ENCODE results near the gene RAI1. TPM values are rescaled to one million over a fixed set of nuclear protein-coding genes. Genes with fewer than 3 reads are reported as not detected.
A peak's percentile ranks its signal among the peaks of the same experiment; 100 is the strongest.

The RAI1 gene
- total and polyA plus RNA-seq, 4 experiments from 2014 or later: 0.35 to 19.5 (median 9.7) TPM

- H3K36me3 ChIP-seq (ENCODE audit: insufficient read depth, low read length): no peaks in the 10 kb centered on the region
- ChIA-PET POLR2A (ENCODE audit: partially characterized antibody) (no interaction called here), CTCF (ENCODE audit: partially characterized antibody) (no interaction called here)
- H3K4me3 ChIP-seq (ENCODE audit: low read length in 2 of 2): no peak overlapping the region
- Mint-ChIP-seq H3K27me3 (no peaks in the 10 kb centered on the region), H3K4me3 (no peak overlapping the region), H3K27ac (no peak overlapping the region), H3K9me3 (no peaks in the 10 kb centered on the region), H3K36me3 (no peaks in the 10 kb centered on the region), H3K4me1 (peaks cover 0 to 15% (median 7%) of the 10 kb centered on the region in 4 donors)
- H3K27me3 ChIP-seq (ENCODE audit: insufficient read depth, low read length): no peaks in the 10 kb centered on the region
- peaks cover 7% of the 10 kb centered on the region for H3K4me1 ChIP-seq (ENCODE audit: insufficient read depth, low read length)
- no peak for DNase-seq
- no peaks in the 10 kb centered on the region for H3K9me3 ChIP-seq (ENCODE audit: control insufficient read depth in 1 of 2, low read length in 2 of 2)
- H3K27ac ChIP-seq (ENCODE audit: low read depth, low read length): no peak overlapping the region
- intact Hi-C loops (cut with micrococcal nuclease): no loop called here
Measured at GRCh38 chr17:17669580-17670235, 11.6 kb upstream of the RAI1 start.

- H3K27ac Mint-ChIP-seq: no peak overlapping the region
- H3K27me3 ChIP-seq (ENCODE audit: insufficient read depth, low read length): no peaks in the 10 kb centered on the region
- no peak overlapping the region for H3K27ac ChIP-seq (ENCODE audit: low read depth, low read length)
- no peak overlapping the region for H3K4me3 Mint-ChIP-seq
- no peaks in the 10 kb centered on the region for H3K9me3 Mint-ChIP-seq
- H3K36me3 Mint-ChIP-seq: no peaks in the 10 kb centered on the region
- H3K4me1 ChIP-seq (ENCODE audit: insufficient read depth, low read length): peaks cover 8% of the 10 kb centered on the region
- intact Hi-C loops (cut with micrococcal nuclease): no loop called here
- peaks cover under 1 to 16% (median 9%) of the 10 kb centered on the region in 4 donors for H3K4me1 Mint-ChIP-seq
- CTCF ChIA-PET (ENCODE audit: partially characterized antibody): interaction anchor here (0.6 kb wide), 1 partner anchor 8 kb away, joined by 3 read pairs; no protein-coding TSS in a partner anchor
- H3K27me3 Mint-ChIP-seq: no peaks in the 10 kb centered on the region
- H3K36me3 ChIP-seq (ENCODE audit: insufficient read depth, low read length): no peaks in the 10 kb centered on the region
- DNase-seq: no peak
- H3K4me3 ChIP-seq (ENCODE audit: low read length in 2 of 2): no peak overlapping the region
- H3K9me3 ChIP-seq (ENCODE audit: control insufficient read depth in 1 of 2, low read length in 2 of 2): no peaks in the 10 kb centered on the region
- POLR2A ChIA-PET (ENCODE audit: partially characterized antibody): no interaction called here
Measured at GRCh38 chr17:17670701-17671305, 10.5 kb upstream of the RAI1 start.

GRCh38 chr17:17671369-17672129 lies 9.7 kb upstream of the RAI1 start:
- no peak for DNase-seq
- H3K36me3 ChIP-seq (ENCODE audit: insufficient read depth, low read length): no peaks in the 10 kb centered on the region

DNA sequence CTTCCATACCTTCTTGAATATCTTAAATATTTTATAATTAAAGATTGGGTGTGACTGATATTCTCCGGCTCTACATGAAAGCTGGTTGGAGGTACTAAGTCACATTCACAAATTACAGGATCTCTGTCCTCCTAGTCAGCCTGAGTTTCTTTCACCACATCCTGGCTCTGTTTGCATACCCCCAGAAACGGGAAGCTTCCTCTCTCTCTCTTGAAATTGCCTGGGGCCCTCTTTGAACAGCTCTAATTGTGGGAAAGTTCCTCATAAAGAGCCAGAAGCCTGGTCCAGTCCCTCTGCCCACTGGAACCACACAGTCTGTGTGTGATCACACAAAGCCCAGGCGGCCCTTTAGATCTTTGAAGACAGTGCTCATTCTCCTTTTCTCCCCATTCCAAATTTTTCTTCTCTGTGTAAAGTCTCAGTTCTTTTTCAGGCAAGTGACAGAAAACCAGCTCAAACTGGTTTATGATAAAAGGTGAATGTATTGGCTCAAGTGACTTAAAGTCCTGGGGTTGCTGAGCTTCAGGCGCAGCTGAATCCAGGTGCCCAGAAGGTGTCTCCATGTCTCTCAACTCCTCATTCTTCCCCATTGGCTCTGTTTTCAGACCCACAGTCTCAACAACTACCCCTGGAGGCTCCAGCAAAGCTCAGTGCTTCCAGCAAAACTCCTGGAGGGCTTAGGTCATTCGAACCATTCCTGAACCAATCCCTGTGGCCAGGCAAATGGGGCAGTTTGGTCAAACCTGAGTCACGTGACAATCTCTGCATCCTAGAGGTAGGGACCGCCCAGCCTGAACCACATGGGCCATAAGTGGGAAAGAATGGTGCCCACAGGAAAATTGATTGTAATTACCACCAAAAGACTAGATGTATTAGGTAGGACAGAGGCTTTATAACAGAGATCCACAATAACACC lies 8.5 kb upstream of the RAI1 start:
- intact Hi-C loops (cut with micrococcal nuclease): no loop called here
- ChIA-PET CTCF (ENCODE audit: partially characterized antibody) (interaction anchor here (0.5 to 1.4 kb wide), 3 partner anchors 8 to 58 kb away, joined by 3 to 6 read pairs (median 4); no protein-coding TSS in a partner anchor), POLR2A (ENCODE audit: partially characterized antibody) (interaction anchor here (1.2 kb wide), 2 partner anchors 8 to 81 kb away, joined by 3 to 4 read pairs; partner anchors contain the start of genes PEMT and RAI1)
- Histone ChIP-seq H3K9me3 (ENCODE audit: control insufficient read depth in 1 of 2, low read length in 2 of 2) (no peaks in the 10 kb centered on the region), H3K27ac (ENCODE audit: low read depth, low read length) (no peak overlapping the region), H3K36me3 (ENCODE audit: insufficient read depth, low read length) (no peaks in the 10 kb centered on the region), H3K4me1 (ENCODE audit: insufficient read depth, low read length) (peaks cover 21% of the 10 kb centered on the region), H3K27me3 (ENCODE audit: insufficient read depth, low read length) (no peaks in the 10 kb centered on the region), H3K4me3 (ENCODE audit: low read length in 2 of 2) (no peak overlapping the region)
- Mint-ChIP-seq H3K36me3 (no peaks in the 10 kb centered on the region), H3K27ac (peak overlapping the region in 2 of 7 donors; percentile 49 to 68), H3K27me3 (no peaks in the 10 kb centered on the region), H3K4me1 (peaks cover 8 to 31% (median 21%) of the 10 kb centered on the region in 4 donors), H3K9me3 (no peaks in the 10 kb centered on the region), H3K4me3 (no peak overlapping the region)
- no peak for DNase-seq

More at GRCh38 chr17:17671369-17672129, 9.7 kb upstream of the RAI1 start:
- H3K27me3 ChIP-seq (ENCODE audit: insufficient read depth, low read length): no peaks in the 10 kb centered on the region
- Mint-ChIP-seq H3K27ac (peak overlapping the region in 2 of 7 donors; percentile 55 to 84), H3K27me3 (no peaks in the 10 kb centered on the region), H3K4me3 (no peak overlapping the region), H3K9me3 (no peaks in the 10 kb centered on the region), H3K36me3 (no peaks in the 10 kb centered on the region), H3K4me1 (peaks cover 6 to 24% (median 16%) of the 10 kb centered on the region in 4 donors)
- peaks cover 16% of the 10 kb centered on the region for H3K4me1 ChIP-seq (ENCODE audit: insufficient read depth, low read length)
- intact Hi-C loops (cut with micrococcal nuclease): no loop called here
- no peak overlapping the region for H3K4me3 ChIP-seq (ENCODE audit: low read length in 2 of 2)
- ChIA-PET CTCF (ENCODE audit: partially characterized antibody) (interaction anchor here (0.6 to 1.4 kb wide), 2 partner anchors 7 to 9 kb away, joined by 3 to 6 read pairs; no protein-coding TSS in a partner anchor), POLR2A (ENCODE audit: partially characterized antibody) (interaction anchor here (0.6 to 1.2 kb wide), 3 partner anchors 10 to 1283 kb away, joined by 3 to 4 read pairs (median 4); partner anchors contain the start of gene PEMT)
- no peaks in the 10 kb centered on the region for H3K9me3 ChIP-seq (ENCODE audit: control insufficient read depth in 1 of 2, low read length in 2 of 2)
- H3K27ac ChIP-seq (ENCODE audit: low read depth, low read length): no peak overlapping the region

GRCh38 chr17:17675416-17675815 lies 5.8 kb upstream of the RAI1 start:
- Mint-ChIP-seq H3K4me1 (peaks cover 8 to 35% (median 23%) of the 10 kb centered on the region in 4 donors), H3K27me3 (peaks cover 0 to 4% of the 10 kb centered on the region in 2 donors), H3K27ac (peak overlapping the region in 1 of 7 donors; percentile 15), H3K4me3 (no peak overlapping the region), H3K36me3 (no peaks in the 10 kb centered on the region), H3K9me3 (no peaks in the 10 kb centered on the region)
- H3K9me3 ChIP-seq (ENCODE audit: control insufficient read depth in 1 of 2, low read length in 2 of 2): no peaks in the 10 kb centered on the region
- CTCF ChIA-PET (ENCODE audit: partially characterized antibody): no interaction called here
- no peak overlapping the region for H3K27ac ChIP-seq (ENCODE audit: low read depth, low read length)
- no peak overlapping the region for H3K4me3 ChIP-seq (ENCODE audit: low read length in 2 of 2)
- POLR2A ChIA-PET (ENCODE audit: partially characterized antibody): no interaction called here
- peaks cover 21% of the 10 kb centered on the region for H3K4me1 ChIP-seq (ENCODE audit: insufficient read depth, low read length)
- intact Hi-C loops (cut with micrococcal nuclease): no loop called here
- H3K36me3 ChIP-seq (ENCODE audit: insufficient read depth, low read length): no peaks in the 10 kb centered on the region
- H3K27me3 ChIP-seq (ENCODE audit: insufficient read depth, low read length): no peaks in the 10 kb centered on the region
- no peak for DNase-seq

GRCh38 chr17:17675925-17676534 lies 5.2 kb upstream of the RAI1 start:
- H3K9me3 Mint-ChIP-seq: no peaks in the 10 kb centered on the region
- Histone ChIP-seq H3K4me3 (ENCODE audit: low read length in 2 of 2) (no peak overlapping the region), H3K9me3 (ENCODE audit: control insufficient read depth in 1 of 2, low read length in 2 of 2) (no peaks in the 10 kb centered on the region), H3K27ac (ENCODE audit: low read depth, low read length) (no peak overlapping the region), H3K36me3 (ENCODE audit: insufficient read depth, low read length) (no peaks in the 10 kb centered on the region), H3K27me3 (ENCODE audit: insufficient read depth, low read length) (no peaks in the 10 kb centered on the region), H3K4me1 (ENCODE audit: insufficient read depth, low read length) (peaks cover 21% of the 10 kb centered on the region)
- intact Hi-C loops (cut with micrococcal nuclease): no loop called here
- H3K36me3 Mint-ChIP-seq: no peaks in the 10 kb centered on the region
- H3K27ac Mint-ChIP-seq: peak overlapping the region; percentile 31 to 91 (median 77)
- H3K4me1 Mint-ChIP-seq: peaks cover 10 to 37% (median 25%) of the 10 kb centered on the region in 4 donors
- peak in 3 of 5 donors; percentile 15 to 44 (median 25) for DNase-seq
- ChIA-PET POLR2A (ENCODE audit: partially characterized antibody) (no interaction called here), CTCF (ENCODE audit: partially characterized antibody) (no interaction called here)
- H3K27me3 Mint-ChIP-seq: peaks cover 0 to 5% of the 10 kb centered on the region in 2 donors
- peak overlapping the region in 7 of 8 donors; percentile 5 to 89 (median 54) for H3K4me3 Mint-ChIP-seq
